Spinal cord (tissue), 10 donors: ENCODE measurements around the gene EPB41L5. TPM values are rescaled to one million over a fixed set of nuclear protein-coding genes. Genes with fewer than 3 reads are reported as not detected.
"Not testable (repeated sequence)": the region's sequence is repeated elsewhere in the genome, so short reads cannot be mapped to it uniquely, and the experiment has no call there.

ENCODE experiments used
- DNase-seq, 6 donors: peaks; one replicate each; pipeline versions ENCODE4 v3.0.0 to v3.0.0-alpha.2; 2013 to 2015; ENCODE audit warnings: low spot score in 6 of 6, low read depth in 4 of 6
- H3K27ac ChIP-seq: one replicate; pipeline ENCODE4 v1.5.1; 2013; ENCODE audit warnings: low read depth, low read length, control low read depth
- H3K27me3 ChIP-seq: one replicate; pipeline ENCODE4 v1.6.1; 2013; ENCODE audit warnings: low read length; ENCODE audit not compliant: control insufficient read depth, insufficient read depth
- H3K36me3 ChIP-seq: one replicate; pipeline ENCODE4 v1.6.1; 2013; ENCODE audit warnings: low read length; ENCODE audit not compliant: control insufficient read depth, insufficient read depth
- H3K4me1 ChIP-seq: one replicate; pipeline ENCODE4 v1.6.1; 2013; ENCODE audit warnings: low read length; ENCODE audit not compliant: control insufficient read depth, insufficient read depth
- H3K4me3 ChIP-seq: one replicate; pipeline ENCODE4 v1.5.1; 2013; ENCODE audit warnings: low read depth, low read length, control low read depth
- H3K9me3 ChIP-seq: one replicate; pipeline ENCODE4 v1.6.1; 2013; ENCODE audit warnings: low read length; ENCODE audit not compliant: control insufficient read depth, insufficient read depth
- WGBS: methylation state at CpG from one replicate; pipeline ENCODE4 v1.1.5; 2013; ENCODE audit warnings: missing lambda C conversion rate; ENCODE audit not compliant: insufficient coverage; 5-methylcytosine and 5-hydroxymethylcytosine counted together
- polyA plus RNA-seq, 2 donors: library from polyadenylated mRNA; unstranded; fragments of 120-200 nt; gene quantifications; one replicate each; pipeline ENCODE4 v1.2.1, GENCODE V29; 2013; ENCODE audit not compliant: insufficient read length in 2 of 2
- total RNA-seq, 2 donors: library from RNA; depleted of rRNA in 1 of 2; stranded (reverse); fragments of 120-200 nt in 1 of 2; fragments of >200 nt in 1 of 2; gene quantifications; one replicate each; pipeline versions ENCODE4 v1.2.3 to v1.2.4, GENCODE V29; 2013 to 2014
- donor health status: healthy.

Gene EPB41L5
- total and polyA plus RNA-seq, 4 donors: 26.0 to 42.4 (median 31.5) TPM

GRCh38 chr2:120046252-120046651 is 33.4 kb downstream of the EPB41L5 start:
- not testable (repeated sequence) for H3K4me3 ChIP-seq, H3K9me3 ChIP-seq, H3K27me3 ChIP-seq, H3K36me3 ChIP-seq, DNase-seq, H3K27ac ChIP-seq, H3K4me1 ChIP-seq
- no CpG with 5 or more reads among the region's 2 CpGs for WGBS

GRCh38 chr2:120052597-120052996 is 39.7 kb downstream of the EPB41L5 start:
- H3K27ac ChIP-seq: no peak overlapping the region
- H3K4me3 ChIP-seq: no peak overlapping the region
- no peaks in the 10 kb centered on the region for H3K27me3 ChIP-seq
- peaks cover 9% of the 10 kb centered on the region for H3K9me3 ChIP-seq
- peaks cover 2% of the 10 kb centered on the region for H3K36me3 ChIP-seq
- WGBS: 100% methylated on average over 1 of the region's 2 CpGs
- DNase-seq: no peak
- no peaks in the 10 kb centered on the region for H3K4me1 ChIP-seq

GRCh38 chr2:120053891-120054290 is 41.0 kb downstream of the EPB41L5 start:
- Histone ChIP-seq H3K36me3 (peaks cover 2% of the 10 kb centered on the region), H3K9me3 (peaks cover 9% of the 10 kb centered on the region)
- no CpG with 5 or more reads among the region's 3 CpGs for WGBS

GRCh38 chr2:120059483-120059882 is 46.6 kb downstream of the EPB41L5 start:
- Histone ChIP-seq H3K9me3 (no peaks in the 10 kb centered on the region), H3K4me1 (no peaks in the 10 kb centered on the region), H3K4me3 (no peak overlapping the region), H3K27me3 (no peaks in the 10 kb centered on the region), H3K27ac (no peak overlapping the region), H3K36me3 (peaks cover 2% of the 10 kb centered on the region)
- WGBS: 96% methylated on average over 7 of the region's 8 CpGs
- DNase-seq: no peak

More at GRCh38 chr2:120053891-120054290, 41.0 kb downstream of the EPB41L5 start:
- Histone ChIP-seq H3K4me1 (no peaks in the 10 kb centered on the region), H3K27me3 (no peaks in the 10 kb centered on the region), H3K27ac (no peak overlapping the region), H3K4me3 (no peak overlapping the region)
- no peak for DNase-seq

- Histone ChIP-seq H3K9me3 (no peaks in the 10 kb centered on the region), H3K36me3 (peaks cover 2% of the 10 kb centered on the region), H3K4me3 (no peak overlapping the region), H3K27ac (no peak overlapping the region), H3K27me3 (no peaks in the 10 kb centered on the region), H3K4me1 (no peaks in the 10 kb centered on the region)
- 60% methylated on average over 1 of the region's 2 CpGs for WGBS
- no peak for DNase-seq
These were observed 47.3 kb downstream of the EPB41L5 start for GRCh38 chr2:120060088-120060623.

- no peaks in the 10 kb centered on the region for H3K36me3 ChIP-seq
- WGBS: no CpG with 5 or more reads among the region's 1 CpG
- no peak overlapping the region for H3K27ac ChIP-seq
- peak in 1 of 6 donors; percentile 8 for DNase-seq
- peaks cover 6% of the 10 kb centered on the region for H3K4me1 ChIP-seq
- no peak overlapping the region for H3K4me3 ChIP-seq
- no peaks in the 10 kb centered on the region for H3K27me3 ChIP-seq
- H3K9me3 ChIP-seq: no peaks in the 10 kb centered on the region
These were observed 51.8 kb downstream of the EPB41L5 start for GRCh38 chr2:120064664-120065063.

- Histone ChIP-seq H3K27me3 (no peaks in the 10 kb centered on the region), H3K4me1 (peaks cover 6% of the 10 kb centered on the region), H3K27ac (no peak overlapping the region), H3K4me3 (no peak overlapping the region), H3K9me3 (no peaks in the 10 kb centered on the region), H3K36me3 (no peaks in the 10 kb centered on the region)
- DNase-seq: peak in 2 of 6 donors; percentile 37 to 46
- 54% methylated on average over 4 of the region's 6 CpGs for WGBS
These were observed 54.1 kb downstream of the EPB41L5 start for GRCh38 chr2:120066800-120067547.

- not testable (repeated sequence) for H3K36me3 ChIP-seq, H3K27me3 ChIP-seq, H3K9me3 ChIP-seq, H3K4me1 ChIP-seq, H3K4me3 ChIP-seq, H3K27ac ChIP-seq, DNase-seq
- 97% methylated on average over 12 of the region's 20 CpGs for WGBS
These were observed 55.3 kb downstream of the EPB41L5 start for GRCh38 chr2:120068040-120068658.

- Histone ChIP-seq H3K27ac (no peak overlapping the region), H3K4me1 (no peaks in the 10 kb centered on the region), H3K4me3 (no peak overlapping the region), H3K36me3 (no peaks in the 10 kb centered on the region), H3K9me3 (peaks cover under 1% of the 10 kb centered on the region), H3K27me3 (no peaks in the 10 kb centered on the region)
- DNase-seq: no peak
- no CpG with 5 or more reads among the region's 1 CpG for WGBS
These were observed 62.7 kb downstream of the EPB41L5 start for GRCh38 chr2:120075545-120075944.

GRCh38 chr2:120077896-120078295 is 65.0 kb downstream of the EPB41L5 start:
- H3K36me3 ChIP-seq: no peaks in the 10 kb centered on the region
- no peaks in the 10 kb centered on the region for H3K4me1 ChIP-seq
- no peak overlapping the region for H3K4me3 ChIP-seq
- peaks cover 2% of the 10 kb centered on the region for H3K9me3 ChIP-seq
- no peaks in the 10 kb centered on the region for H3K27me3 ChIP-seq
- no peak overlapping the region for H3K27ac ChIP-seq
- no CpG with 5 or more reads among the region's 3 CpGs for WGBS
- DNase-seq: no peak
